Stomach (tissue), 9 donors: ENCODE data around the gene TAF11L14. TPM values are rescaled to one million over a fixed set of nuclear protein-coding genes. Genes with fewer than 3 reads are reported as not detected.

Experiments used
- DNase-seq, 2 donors: peaks; one replicate each; pipeline versions ENCODE4 v3.0.0 to v3.0.0-alpha.2; 2013 to 2019
- H3K27ac ChIP-seq, 5 donors: fragments of 200-600 bp in 4 of 5; sonication (generic) in 4 of 5; one replicate each; pipeline ENCODE4 v1.5.1; 2013 to 2019; ENCODE audit warnings: mild to moderate bottlenecking in 1 of 5, moderate library complexity in 1 of 5
- H3K27me3 ChIP-seq, 3 donors: fragments of 200-600 bp; sonication (generic); one replicate each; pipeline ENCODE4 v1.5.1; 2017 to 2019; ENCODE audit warnings: mixed run types in 1 of 3
- H3K36me3 ChIP-seq, 4 donors: fragments of 200-600 bp; sonication (generic); 1 replicate in 3 of 4; 2 replicates in 1 of 4; pipeline ENCODE4 v1.5.1; 2016 to 2019
- H3K4me1 ChIP-seq, 4 donors: fragments of 200-600 bp; sonication (generic); one replicate each; pipeline ENCODE4 v1.5.1; 2016 to 2019
- H3K4me3 ChIP-seq, 4 donors: fragments of 200-600 bp; sonication (generic) in 3 of 4; one replicate each; pipeline ENCODE4 v1.5.1; 2016 to 2019; ENCODE audit warnings: mild to moderate bottlenecking in 1 of 4
- H3K9me3 ChIP-seq, 4 donors: fragments of 200-600 bp; sonication (generic); one replicate each; pipeline ENCODE4 v1.5.1; 2016 to 2019
- CTCF ChIP-seq, 7 experiments: fragments of 450-650 bp in 4 of 7; fragments of 200-600 bp in 3 of 7; sonication (generic) in 3 of 7; IDR thresholded peaks; one replicate each; pipeline ENCODE4 v1.5.1; 2016 to 2019; ENCODE audit warnings: antibody characterized with exemption in 7 of 7, control low read depth in 2 of 7, mild to moderate bottlenecking in 1 of 7
- EP300 ChIP-seq: sonication (generic); formaldehyde crosslinking; IDR thresholded peaks from one replicate; pipeline ENCODE4 v1.6.1; 2017; ENCODE audit warnings: antibody characterized with exemption
- POLR2A ChIP-seq, 4 donors: fragments of 450-650 bp; IDR thresholded peaks; one replicate each; pipeline ENCODE4 v1.6.1; 2016; ENCODE audit warnings: antibody characterized with exemption in 4 of 4, control low read depth in 2 of 4, mild to moderate bottlenecking in 1 of 4, moderate library complexity in 1 of 4
- POLR2AphosphoS5 ChIP-seq, 3 donors: sonication (generic); formaldehyde crosslinking; IDR thresholded peaks; one replicate each; pipeline ENCODE4 v1.6.1; 2016; ENCODE audit warnings: antibody characterized with exemption in 3 of 3
- WGBS, 5 donors: extraction: QIAGEN DNeasy Blood & Tissue Kit in 3 of 5; methylation state at CpG; one replicate each; pipeline versions ENCODE4 v1.1.5 to v1.1.7; 2013 to 2018; 5-methylcytosine and 5-hydroxymethylcytosine counted together
- intact Hi-C: fragments of 100-400 bp; cut with DNase I; formaldehyde crosslinking; loops from one replicate; pipeline ENCODE4 v1.15.1; 2023; ENCODE audit warnings: low total_unique reads
- polyA plus RNA-seq, 3 donors: library from polyadenylated mRNA; stranded (reverse); fragments of 200-250 nt; gene quantifications; one replicate each; pipeline ENCODE4 v1.2.3, GENCODE V29; 2013
- total RNA-seq, 5 donors: library from RNA; depleted of rRNA; stranded (reverse); fragments of >200 nt; gene quantifications; one replicate each; pipeline versions ENCODE4 v1.1.0 to v1.2.3, GENCODE V29; 2014 to 2016
- donor health status: healthy with polysubstance abuse.
- donor health status: Bipolar disorder and iron deficiency.
- donor health status: healthy.

The TAF11L14 gene
- total and polyA plus RNA-seq, 8 donors, result not detected

- no peak overlapping the region for H3K4me3 ChIP-seq
- no peak for DNase-seq
- no peaks in the 10 kb centered on the region for H3K4me1 ChIP-seq
- no peaks in the 10 kb centered on the region for H3K36me3 ChIP-seq
- no peak overlapping the region for H3K27ac ChIP-seq
- TF ChIP-seq POLR2AphosphoS5 (IDR thresholded peaks at IDR 0.05) (no peak), POLR2A (IDR thresholded peaks at IDR 0.05) (no peak), EP300 (no peak), CTCF (IDR thresholded peaks at IDR 0.05) (no peak)
- WGBS, 5 donors, result 64 to 70% (median 67%) methylated on average over 4 to 6 of the region's 6 CpGs
- intact Hi-C loops, result no loop called here
- peaks cover 0 to 6% (median 0%) of the 10 kb centered on the region in 4 donors for H3K9me3 ChIP-seq
- no peaks in the 10 kb centered on the region for H3K27me3 ChIP-seq
Measured at GRCh38 chr5:17655921-17656320, 21.7 kb downstream of the TAF11L14 start.

DNA sequence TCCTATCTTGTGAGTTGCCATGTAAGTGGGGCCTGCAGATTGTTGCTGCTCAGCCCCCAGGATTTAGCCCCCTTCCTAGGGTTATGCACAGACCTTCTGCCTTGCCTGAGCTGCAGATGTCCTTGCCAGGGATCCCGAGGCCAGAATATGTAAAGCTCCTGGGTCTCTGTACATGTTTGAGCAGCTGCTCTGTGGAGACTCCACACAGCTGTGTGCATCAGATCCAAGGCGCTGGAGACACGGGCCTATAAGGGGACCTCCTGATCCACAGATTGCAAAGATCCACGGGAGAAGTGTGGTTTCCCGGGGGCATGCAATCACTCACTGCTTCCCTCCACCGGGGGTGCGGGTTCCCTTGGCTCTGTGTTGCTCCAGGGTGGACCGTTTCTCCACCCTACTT, 28.9 kb downstream of the TAF11L14 start:
- H3K27me3 ChIP-seq, result no peaks in the 10 kb centered on the region
- intact Hi-C loops, result no loop called here
- H3K9me3 ChIP-seq, result peaks cover 0 to 20% (median 0%) of the 10 kb centered on the region in 4 donors
- H3K4me3 ChIP-seq, result no peak overlapping the region
- no peak overlapping the region for H3K27ac ChIP-seq
- H3K4me1 ChIP-seq, result no peaks in the 10 kb centered on the region
- WGBS, 5 donors, result 74 to 100% (median 82%) methylated on average over 2 to 8 of the region's 8 CpGs
- TF ChIP-seq CTCF (IDR thresholded peaks at IDR 0.05), result no peak
- TF ChIP-seq POLR2AphosphoS5 (IDR thresholded peaks at IDR 0.05), result no peak
- TF ChIP-seq POLR2A (IDR thresholded peaks at IDR 0.05), result no peak
- no peak for TF ChIP-seq EP300
- no peaks in the 10 kb centered on the region for H3K36me3 ChIP-seq
- no peak for DNase-seq

- intact Hi-C loops, result no loop called here
- no peaks in the 10 kb centered on the region for H3K4me1 ChIP-seq
- no peak for DNase-seq
- no peaks in the 10 kb centered on the region for H3K27me3 ChIP-seq
- TF ChIP-seq POLR2AphosphoS5 (IDR thresholded peaks at IDR 0.05) (no peak), EP300 (no peak), POLR2A (IDR thresholded peaks at IDR 0.05) (no peak), CTCF (IDR thresholded peaks at IDR 0.05) (no peak)
- H3K27ac ChIP-seq, result no peak overlapping the region
- WGBS, 5 donors, result 91 to 97% (median 92%) methylated on average over 2 of the region's 2 CpGs
- H3K4me3 ChIP-seq, result no peak overlapping the region
- H3K9me3 ChIP-seq, result peaks cover 0 to 23% (median 4%) of the 10 kb centered on the region in 4 donors
- no peaks in the 10 kb centered on the region for H3K36me3 ChIP-seq
Measured at GRCh38 chr5:17665836-17666235, 31.6 kb downstream of the TAF11L14 start.

DNA sequence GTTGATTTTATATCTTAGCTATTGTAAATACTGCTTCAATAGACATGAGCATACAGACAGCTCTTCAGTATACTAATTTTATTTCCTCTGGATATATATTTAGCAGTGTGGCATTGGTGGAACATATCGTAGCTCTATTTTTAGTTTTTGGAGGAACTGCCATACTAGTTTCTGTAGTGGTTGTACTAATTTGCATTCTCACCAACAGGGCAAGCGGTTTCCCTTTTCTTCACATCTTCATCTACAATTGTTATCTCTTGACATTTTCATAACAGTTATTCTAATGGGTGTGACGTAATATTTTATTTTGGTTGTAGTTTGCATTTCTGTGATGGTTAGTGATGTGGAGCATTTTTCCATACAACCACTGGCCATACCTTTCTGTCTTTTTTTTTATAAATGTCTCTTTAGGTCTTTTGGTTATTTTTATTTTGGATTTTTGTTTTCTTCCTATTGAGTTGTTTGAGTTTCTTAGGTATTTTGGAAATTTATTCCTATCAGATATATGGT, 32.5 kb downstream of the TAF11L14 start:
- Histone ChIP-seq H3K9me3 (peaks cover 0 to 23% (median 4%) of the 10 kb centered on the region in 4 donors), H3K4me1 (no peaks in the 10 kb centered on the region), H3K27me3 (no peaks in the 10 kb centered on the region), H3K36me3 (no peaks in the 10 kb centered on the region), H3K4me3 (no peak overlapping the region), H3K27ac (no peak overlapping the region)
- WGBS, 5 donors, result 79 to 95% (median 88%) methylated on average over 3 of the region's 3 CpGs
- DNase-seq, result no peak
- intact Hi-C loops, result no loop called here
- TF ChIP-seq CTCF (IDR thresholded peaks at IDR 0.05) (no peak), EP300 (no peak), POLR2A (IDR thresholded peaks at IDR 0.05) (no peak), POLR2AphosphoS5 (IDR thresholded peaks at IDR 0.05) (no peak)
